HG02840 (cell line): Measurements from ENCODE around the gene TMEM178B.

Experiments used
- ATAC-seq: cut with Tn5 transposase; IDR thresholded peaks from one replicate; pipeline ENCODE4 v1.9.1; 2021; ENCODE audit warnings: mild to moderate bottlenecking, moderate library complexity, moderate number of reproducible peaks; ENCODE audit not compliant: unreplicated experiment, low FRiP score

Gene TMEM178B

GRCh38 chr7:141210862-141211261 is 137.0 kb downstream of the TMEM178B start:
- ATAC-seq, result no peak

GRCh38 chr7:141213226-141213625 is 139.4 kb downstream of the TMEM178B start:
- ATAC-seq, result no peak

- no peak for ATAC-seq
These were observed 144.1 kb downstream of the TMEM178B start for GRCh38 chr7:141217938-141218337.

GRCh38 chr7:141218941-141219340 is 145.1 kb downstream of the TMEM178B start:
- ATAC-seq, result no peak

DNA sequence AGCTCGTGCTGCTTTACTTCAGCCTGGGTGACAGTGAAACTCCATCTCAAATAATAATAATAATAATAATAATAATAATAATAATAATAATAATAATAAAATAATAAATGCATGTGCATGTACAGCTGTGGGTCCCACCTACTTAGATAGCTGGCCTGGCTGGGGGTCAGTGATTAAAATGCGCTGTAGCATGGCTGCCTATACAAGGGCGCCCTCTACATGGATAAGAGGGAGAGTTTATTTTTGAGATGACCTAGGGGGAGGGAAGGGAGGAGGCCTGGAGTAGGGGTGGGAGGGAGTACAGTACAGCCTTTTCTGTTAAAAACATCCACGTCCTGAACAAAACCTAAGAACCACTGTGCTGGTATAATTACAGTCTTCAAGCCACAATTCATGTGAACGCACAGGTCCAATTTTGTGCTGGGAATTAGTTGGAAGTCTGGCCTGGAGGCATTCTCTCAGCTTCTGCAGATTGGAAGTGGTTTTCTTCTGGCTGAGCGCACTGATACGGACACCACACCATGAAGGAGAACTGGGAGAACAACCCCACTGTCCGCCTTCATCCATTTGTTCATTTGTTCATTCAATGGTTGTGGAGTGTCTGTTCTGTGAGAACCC is 146.5 kb downstream of the TMEM178B start:
- no peak for ATAC-seq

DNA sequence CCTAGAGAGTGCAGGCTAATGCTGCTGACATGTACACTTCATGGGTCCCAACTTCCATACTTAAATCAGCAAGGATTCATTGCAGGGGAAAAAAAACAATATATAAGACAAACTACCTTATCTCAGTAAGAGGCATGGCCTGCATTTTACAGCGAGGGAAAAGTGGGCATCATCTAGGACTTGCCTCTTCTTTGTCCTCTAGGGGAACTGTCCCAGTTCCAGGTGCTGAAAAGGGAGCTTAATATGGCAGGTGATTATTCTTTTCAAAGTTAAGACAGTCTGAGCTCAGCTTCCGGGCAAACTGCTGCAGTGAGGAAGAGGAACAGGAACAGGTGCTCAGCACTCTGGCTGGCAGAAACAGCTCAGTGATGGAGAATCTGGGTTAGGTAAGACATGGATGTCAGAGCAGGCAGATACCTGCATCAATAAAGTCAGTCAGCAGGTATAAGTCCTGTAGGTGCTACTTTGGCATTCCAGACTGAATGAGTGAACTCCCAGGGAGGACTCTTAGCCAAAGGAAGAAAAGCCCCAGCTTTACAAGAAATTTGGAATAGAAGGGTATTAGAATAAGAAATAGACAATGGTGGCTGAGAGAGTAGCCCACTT is 147.2 kb downstream of the TMEM178B start:
- ATAC-seq, result no peak

DNA sequence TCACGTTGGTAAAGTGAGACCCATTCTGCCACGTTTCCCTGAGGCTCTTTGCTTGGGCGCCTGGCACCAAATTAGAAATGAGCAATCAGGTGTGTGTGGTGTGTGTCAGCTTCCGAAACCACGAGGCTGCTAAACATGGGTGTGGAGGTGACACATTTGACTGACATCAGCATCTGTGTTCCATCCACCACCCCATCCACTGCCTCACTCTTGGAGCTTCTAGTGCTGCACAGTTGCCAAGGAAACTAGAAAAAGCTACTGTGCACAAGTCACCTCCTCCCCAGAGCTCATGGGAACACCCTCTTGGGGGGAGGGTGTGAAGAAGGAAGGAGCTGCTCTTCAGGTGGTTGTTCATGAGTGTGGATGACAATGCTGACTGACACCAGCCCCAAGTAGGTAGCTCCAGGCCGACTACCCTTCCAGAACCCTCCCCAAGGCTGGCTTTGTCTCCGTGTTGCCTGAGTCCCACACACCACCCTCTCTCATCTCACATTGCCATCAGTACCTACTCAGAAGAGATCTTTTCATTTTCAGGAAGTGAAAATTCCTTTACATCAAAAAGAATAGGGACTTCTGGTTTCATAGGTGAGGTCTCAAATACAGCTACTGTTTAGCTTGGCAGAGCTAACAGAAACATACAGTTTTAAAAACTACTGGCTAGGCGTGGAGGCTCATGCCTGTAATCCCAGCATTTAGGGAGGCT is 152.2 kb downstream of the TMEM178B start:
- ATAC-seq, result no peak

- ATAC-seq, result no peak
These were observed 153.6 kb downstream of the TMEM178B start for GRCh38 chr7:141227454-141227853.

DNA sequence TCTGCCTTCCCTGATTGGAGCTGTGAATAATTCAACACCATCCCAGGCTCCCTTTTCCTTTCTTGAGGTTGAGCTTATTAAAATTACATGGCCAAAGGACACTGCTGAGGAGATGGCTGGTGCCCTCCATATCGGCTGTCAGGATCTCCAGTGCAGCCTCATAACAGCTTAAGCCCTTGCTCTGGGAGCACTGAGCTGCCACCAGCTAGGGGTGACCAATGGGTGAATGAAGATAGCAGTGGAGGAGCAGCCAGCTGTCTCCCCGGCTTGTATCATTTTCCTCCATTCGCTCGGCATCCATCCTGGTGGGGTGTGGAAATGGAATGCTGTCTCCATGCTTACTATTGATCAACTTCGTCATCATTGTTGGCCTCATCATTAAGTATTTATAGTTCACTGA is 154.6 kb downstream of the TMEM178B start:
- no peak for ATAC-seq

GRCh38 chr7:141231018-141231792 is 157.3 kb downstream of the TMEM178B start:
- no peak for ATAC-seq

DNA sequence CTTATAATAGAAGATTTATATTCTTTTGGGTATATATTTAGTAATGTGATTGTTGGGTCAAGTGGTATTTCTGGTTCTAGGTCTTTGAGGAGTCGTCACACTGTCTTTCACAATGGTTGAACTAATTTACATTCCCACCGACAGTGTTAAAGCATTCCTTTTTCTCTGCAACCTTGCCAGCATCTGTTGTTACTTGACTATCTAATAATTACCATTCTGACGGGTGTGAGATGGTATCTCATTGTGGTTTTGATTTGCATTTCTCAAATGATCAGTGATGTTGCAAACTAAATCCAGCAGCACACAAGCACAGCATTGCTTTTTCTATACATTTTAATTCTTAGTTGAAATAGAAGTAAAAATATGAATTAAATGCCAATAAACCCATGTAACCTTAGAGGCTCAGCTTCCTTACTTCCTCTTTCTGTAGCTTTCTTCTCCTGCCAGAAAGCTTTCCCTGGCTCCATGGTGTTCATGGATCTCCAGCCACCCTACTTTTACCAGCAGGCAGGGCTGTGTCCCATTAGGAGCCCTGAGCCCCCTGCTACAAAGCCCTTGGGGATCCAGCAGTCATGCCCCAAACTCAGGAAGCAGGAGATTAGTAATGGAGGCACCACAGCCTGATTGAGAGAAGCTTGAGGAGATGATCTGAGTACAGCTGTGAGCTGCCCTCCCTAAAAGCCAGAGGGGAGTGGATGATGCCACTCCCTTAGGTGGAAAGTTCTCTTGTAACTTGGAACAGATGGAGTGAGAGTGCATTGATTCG is 158.6 kb downstream of the TMEM178B start:
- ATAC-seq, result no peak

- no peak for ATAC-seq
These were observed 160.7 kb downstream of the TMEM178B start for GRCh38 chr7:141234335-141235105.

DNA sequence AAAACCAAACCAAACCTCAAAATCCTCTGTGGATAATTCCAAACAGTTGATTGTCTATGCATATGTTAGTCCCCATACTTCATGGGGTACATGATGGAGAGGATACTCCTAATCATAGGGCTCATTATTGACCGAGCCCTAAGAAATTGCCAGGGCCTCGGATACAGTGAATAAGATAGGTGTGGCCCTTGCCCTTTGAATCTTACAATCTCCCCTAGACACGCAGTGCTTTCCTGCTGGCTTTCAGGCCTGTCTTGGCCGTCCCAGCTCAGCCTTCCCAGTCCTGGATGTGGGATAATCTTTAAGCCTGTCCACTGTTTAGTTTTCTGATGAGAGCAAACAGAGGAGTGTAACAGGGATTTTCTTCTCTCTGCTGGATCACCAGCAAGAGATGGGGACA is 161.8 kb downstream of the TMEM178B start:
- no peak for ATAC-seq

- no peak for ATAC-seq
These were observed 164.9 kb downstream of the TMEM178B start for GRCh38 chr7:141238596-141239243.

DNA sequence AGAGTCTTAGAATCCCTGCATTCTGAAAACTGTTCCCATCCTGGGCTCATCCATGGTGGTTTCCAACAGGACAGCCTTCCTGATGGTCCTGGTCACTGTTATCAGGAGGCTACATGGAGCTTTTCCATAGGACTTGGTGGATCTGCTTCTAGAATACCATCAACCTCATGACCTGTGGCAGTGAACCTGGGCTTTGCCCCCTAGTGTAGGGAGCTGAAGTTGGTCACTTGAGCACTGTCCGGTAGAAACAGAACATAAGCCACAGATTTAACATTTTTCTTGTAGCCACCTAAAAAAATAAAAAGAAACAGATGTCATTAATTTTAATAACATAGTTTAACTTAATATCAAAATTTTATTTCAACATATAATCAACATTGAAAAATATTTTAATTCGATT is 165.8 kb downstream of the TMEM178B start:
- ATAC-seq, result no peak

DNA sequence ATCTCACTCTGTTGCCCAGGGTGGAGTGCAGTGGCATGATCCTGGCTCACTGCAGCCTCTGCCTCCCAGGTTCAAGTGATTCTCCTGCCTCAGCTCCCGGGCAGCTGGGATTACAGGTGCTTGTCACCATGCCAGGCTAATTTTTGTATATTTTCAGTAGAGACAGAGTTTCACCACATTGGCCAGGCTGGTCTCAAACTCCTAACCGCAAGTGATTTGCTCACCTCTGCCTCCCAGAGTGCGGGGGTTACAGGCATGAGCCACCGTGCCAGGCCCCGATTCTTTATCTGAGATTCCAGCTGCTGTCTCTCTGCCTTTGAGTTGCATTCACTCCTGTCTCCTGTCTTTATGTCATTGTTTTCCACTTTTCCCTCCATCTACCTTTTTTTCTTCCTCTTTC is 168.7 kb downstream of the TMEM178B start:
- ATAC-seq, result no peak

DNA sequence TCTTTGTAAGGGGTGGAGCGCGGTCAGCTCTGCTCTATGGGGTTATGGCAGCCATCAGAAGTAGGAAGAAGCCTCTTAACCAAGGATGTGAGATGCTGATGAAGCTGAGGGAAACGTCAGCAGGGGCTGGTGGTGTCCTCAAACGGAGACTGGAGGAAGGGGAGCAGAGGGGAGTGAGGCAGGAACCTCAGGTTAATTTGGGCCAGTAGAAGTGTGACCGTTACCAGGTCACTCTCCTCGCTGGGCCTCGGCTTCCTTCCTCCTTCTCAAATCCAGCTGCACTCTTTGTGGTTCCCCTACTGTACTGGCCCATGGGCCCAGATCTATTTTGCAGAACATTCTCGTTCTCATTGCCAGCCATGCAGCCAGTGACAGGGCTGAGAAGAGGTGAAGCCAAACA is 169.5 kb downstream of the TMEM178B start:
- no peak for ATAC-seq

DNA sequence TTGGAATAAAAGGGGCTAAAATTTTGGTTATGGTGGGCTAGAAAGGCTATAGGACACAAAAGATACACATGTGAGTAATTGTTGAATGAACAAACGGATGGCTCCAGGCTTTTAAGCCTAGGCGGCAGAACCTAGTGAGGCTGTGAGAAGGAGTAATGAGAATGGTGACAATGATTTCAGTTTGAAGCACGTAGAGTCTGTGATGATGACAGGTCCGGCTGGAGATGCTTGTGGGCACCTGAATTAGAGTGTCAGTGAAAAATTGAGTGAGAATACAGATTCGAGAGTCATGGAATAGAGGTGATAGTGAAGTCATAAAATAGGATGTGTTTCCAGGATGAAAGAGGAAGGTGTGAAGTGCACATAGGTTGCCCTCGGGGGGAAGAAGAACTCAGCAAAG is 170.6 kb downstream of the TMEM178B start:
- ATAC-seq, result no peak

DNA sequence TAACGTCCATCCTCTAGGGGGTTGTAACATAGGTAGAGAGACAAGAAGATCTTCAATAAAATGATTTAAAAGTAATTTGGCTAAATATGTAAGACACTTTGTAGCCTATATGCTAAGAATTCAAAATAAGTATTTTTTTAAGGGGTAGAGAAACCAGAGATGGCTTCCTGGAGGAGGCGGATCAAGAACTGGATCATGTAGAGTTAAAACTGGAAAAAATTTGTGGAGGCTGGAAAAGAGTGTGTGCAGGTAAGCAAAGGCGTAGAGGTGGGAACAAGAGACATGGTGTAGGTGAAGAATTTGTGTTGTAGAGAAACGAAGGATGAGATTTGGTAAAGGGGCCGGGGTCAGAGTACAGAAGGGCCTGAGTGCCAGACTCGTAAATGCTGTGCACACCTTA is 172.6 kb downstream of the TMEM178B start:
- no peak for ATAC-seq
